ENCODE results near the gene CBFB.
"Not testable (repeated sequence)": the region's sequence is repeated elsewhere in the genome, so short reads cannot be mapped to it uniquely, and the experiment has no call there.

Gene CBFB

DNA sequence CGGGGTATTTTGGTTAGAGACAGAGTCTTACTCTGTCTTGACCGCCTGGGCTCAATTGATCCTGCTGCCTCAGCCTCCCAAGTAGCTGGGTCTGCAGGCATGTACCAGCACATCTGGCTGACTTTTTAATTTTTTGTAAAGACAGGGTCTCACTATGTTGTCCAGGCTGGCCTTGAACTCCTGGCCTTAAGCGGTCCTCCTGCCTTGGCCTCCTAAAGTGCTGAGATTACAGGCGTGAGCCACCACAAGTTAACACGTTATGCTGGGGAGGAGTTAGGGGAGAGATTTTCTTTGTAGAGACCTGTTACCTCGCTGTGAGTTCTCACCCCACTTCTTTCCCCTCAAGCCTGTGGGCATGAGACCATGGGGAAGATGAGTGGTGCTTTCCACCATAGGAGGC, 42.4 kb upstream of the CBFB start:
- no peaks in the 10 kb centered on the region for H3K27me3 ChIP-seq (ENCODE audit: insufficient read depth, low read length)
- no peaks in the 10 kb centered on the region for H3K9me2 ChIP-seq (ENCODE audit: low read depth, low read length)
- H3F3A ChIP-seq (ENCODE audit: insufficient read depth, low read length): no peaks in the 10 kb centered on the region
- H3K9me3 ChIP-seq (ENCODE audit: low read length): no peaks in the 10 kb centered on the region
- no peak overlapping the region for H2AFZ ChIP-seq (ENCODE audit: low read length)
- no peak overlapping the region for H3K4me3 ChIP-seq (ENCODE audit: low read depth, low read length, poor library complexity, severe bottlenecking)
- H3K27ac ChIP-seq (ENCODE audit: low read depth, low read length, poor library complexity, severe bottlenecking): no peak overlapping the region
- no peak overlapping the region for H3K9ac ChIP-seq (ENCODE audit: low read length)
- no peaks in the 10 kb centered on the region for H3K79me2 ChIP-seq (ENCODE audit: insufficient read depth, low read length)
- no peak overlapping the region for H3K4me2 ChIP-seq (ENCODE audit: low read length)
- H3K36me3 ChIP-seq (ENCODE audit: insufficient read depth, low read length): no peaks in the 10 kb centered on the region
- no peaks in the 10 kb centered on the region for H4K20me1 ChIP-seq (ENCODE audit: insufficient read depth, low read length)
- no peaks in the 10 kb centered on the region for H3K4me1 ChIP-seq (ENCODE audit: insufficient read depth, low read length, severe bottlenecking)
- TF ChIP-seq, protein P1, sequence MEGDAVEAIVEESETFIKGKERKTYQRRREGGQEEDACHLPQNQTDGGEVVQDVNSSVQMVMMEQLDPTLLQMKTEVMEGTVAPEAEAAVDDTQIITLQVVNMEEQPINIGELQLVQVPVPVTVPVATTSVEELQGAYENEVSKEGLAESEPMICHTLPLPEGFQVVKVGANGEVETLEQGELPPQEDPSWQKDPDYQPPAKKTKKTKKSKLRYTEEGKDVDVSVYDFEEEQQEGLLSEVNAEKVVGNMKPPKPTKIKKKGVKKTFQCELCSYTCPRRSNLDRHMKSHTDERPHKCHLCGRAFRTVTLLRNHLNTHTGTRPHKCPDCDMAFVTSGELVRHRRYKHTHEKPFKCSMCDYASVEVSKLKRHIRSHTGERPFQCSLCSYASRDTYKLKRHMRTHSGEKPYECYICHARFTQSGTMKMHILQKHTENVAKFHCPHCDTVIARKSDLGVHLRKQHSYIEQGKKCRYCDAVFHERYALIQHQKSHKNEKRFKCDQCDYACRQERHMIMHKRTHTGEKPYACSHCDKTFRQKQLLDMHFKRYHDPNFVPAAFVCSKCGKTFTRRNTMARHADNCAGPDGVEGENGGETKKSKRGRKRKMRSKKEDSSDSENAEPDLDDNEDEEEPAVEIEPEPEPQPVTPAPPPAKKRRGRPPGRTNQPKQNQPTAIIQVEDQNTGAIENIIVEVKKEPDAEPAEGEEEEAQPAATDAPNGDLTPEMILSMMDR (IDR thresholded peaks at IDR 0.05; ENCODE audit: low read length): no peak
- TF ChIP-seq EZH2 (IDR thresholded peaks at IDR 0.05; ENCODE audit: borderline replicate concordance, low read length): no peak

- no peak within 1 kb of the TSS for H3K4me3 ChIP-seq (ENCODE audit: low read depth, low read length, poor library complexity, severe bottlenecking)
- H4K20me1 ChIP-seq (ENCODE audit: insufficient read depth, low read length): no peaks in the 10 kb centered on the region
- no peaks in the 10 kb centered on the region for H3K4me1 ChIP-seq (ENCODE audit: insufficient read depth, low read length, severe bottlenecking)
- no peaks in the 10 kb centered on the region for H3K9me2 ChIP-seq (ENCODE audit: low read depth, low read length)
- no peak within 1 kb of the TSS for H2AFZ ChIP-seq (ENCODE audit: low read length)
- H3K9me3 ChIP-seq (ENCODE audit: low read length): no peaks in the 10 kb centered on the region
- H3K36me3 ChIP-seq (ENCODE audit: insufficient read depth, low read length): no peaks in the 10 kb centered on the region
- H3K27me3 ChIP-seq (ENCODE audit: insufficient read depth, low read length): no peaks in the 10 kb centered on the region
- H3F3A ChIP-seq (ENCODE audit: insufficient read depth, low read length): no peaks in the 10 kb centered on the region
- H3K79me2 ChIP-seq (ENCODE audit: insufficient read depth, low read length): no peaks in the 10 kb centered on the region
- no peak within 1 kb of the TSS for H3K9ac ChIP-seq (ENCODE audit: low read length)
- TF ChIP-seq EZH2 (IDR thresholded peaks at IDR 0.05; ENCODE audit: borderline replicate concordance, low read length): no peak
- TF ChIP-seq, protein P1 (IDR thresholded peaks at IDR 0.05; ENCODE audit: low read length): no peak
- no peak within 1 kb of the TSS for H3K27ac ChIP-seq (ENCODE audit: low read depth, low read length, poor library complexity, severe bottlenecking)
- H3K4me2 ChIP-seq (ENCODE audit: low read length): no peak within 1 kb of the TSS
These were observed 40.7 kb upstream of the CBFB start, which contains the start of gene CES4A for GRCh38 chr16:66988197-66988788. CES4A (plus strand) TSS chr16:66988589; CDS start chr16:66988773, 184 bp downstream.

- Histone ChIP-seq H3F3A (ENCODE audit: insufficient read depth, low read length) (no peaks in the 10 kb centered on the region), H3K36me3 (ENCODE audit: insufficient read depth, low read length) (no peaks in the 10 kb centered on the region), H3K9ac (ENCODE audit: low read length) (no peak overlapping the region), H3K27ac (ENCODE audit: low read depth, low read length, poor library complexity, severe bottlenecking) (no peak overlapping the region), H3K27me3 (ENCODE audit: insufficient read depth, low read length) (no peaks in the 10 kb centered on the region), H2AFZ (ENCODE audit: low read length) (no peak overlapping the region), H3K4me1 (ENCODE audit: insufficient read depth, low read length, severe bottlenecking) (no peaks in the 10 kb centered on the region), H3K4me2 (ENCODE audit: low read length) (no peak overlapping the region), H4K20me1 (ENCODE audit: insufficient read depth, low read length) (no peaks in the 10 kb centered on the region), H3K9me3 (ENCODE audit: low read length) (no peaks in the 10 kb centered on the region), H3K4me3 (ENCODE audit: low read depth, low read length, poor library complexity, severe bottlenecking) (no peak overlapping the region), H3K9me2 (ENCODE audit: low read depth, low read length) (no peaks in the 10 kb centered on the region), H3K79me2 (ENCODE audit: insufficient read depth, low read length) (no peaks in the 10 kb centered on the region)
- TF ChIP-seq EZH2 (IDR thresholded peaks at IDR 0.05; ENCODE audit: borderline replicate concordance, low read length): no peak
- TF ChIP-seq, protein P1 (IDR thresholded peaks at IDR 0.05; ENCODE audit: low read length): no peak
These were observed 37.3 kb upstream of the CBFB start for GRCh38 chr16:66991545-66992077.

- not testable (repeated sequence) for H3F3A ChIP-seq (ENCODE audit: insufficient read depth, low read length); H3K9me3 ChIP-seq (ENCODE audit: low read length); H3K27ac ChIP-seq (ENCODE audit: low read depth, low read length, poor library complexity, severe bottlenecking); H3K4me2 ChIP-seq (ENCODE audit: low read length); H3K4me3 ChIP-seq (ENCODE audit: low read depth, low read length, poor library complexity, severe bottlenecking); H2AFZ ChIP-seq (ENCODE audit: low read length); H3K4me1 ChIP-seq (ENCODE audit: insufficient read depth, low read length, severe bottlenecking); H3K9ac ChIP-seq (ENCODE audit: low read length); H3K79me2 ChIP-seq (ENCODE audit: insufficient read depth, low read length); H3K36me3 ChIP-seq (ENCODE audit: insufficient read depth, low read length); H4K20me1 ChIP-seq (ENCODE audit: insufficient read depth, low read length); H3K27me3 ChIP-seq (ENCODE audit: insufficient read depth, low read length); H3K9me2 ChIP-seq (ENCODE audit: low read depth, low read length)
These were observed 35.4 kb upstream of the CBFB start for GRCh38 chr16:66993558-66993957.

Data from OCI-LY1 (cell line).